HG02571 (cell line): ENCODE data around the gene ELF3.
"Not testable (repeated sequence)": the region's sequence is repeated elsewhere in the genome, so short reads cannot be mapped to it uniquely, and the experiment has no call there.

Experiments used
- ATAC-seq: cut with Tn5 transposase; IDR thresholded peaks from one replicate; pipeline ENCODE4 v1.9.1; 2021; ENCODE audit warnings: mild to moderate bottlenecking, moderate library complexity; ENCODE audit not compliant: unreplicated experiment

ELF3 gene

GRCh38 chr1:202007805-202008489 lies 2.4 kb upstream of the ELF3 start:
- no peak for ATAC-seq

DNA sequence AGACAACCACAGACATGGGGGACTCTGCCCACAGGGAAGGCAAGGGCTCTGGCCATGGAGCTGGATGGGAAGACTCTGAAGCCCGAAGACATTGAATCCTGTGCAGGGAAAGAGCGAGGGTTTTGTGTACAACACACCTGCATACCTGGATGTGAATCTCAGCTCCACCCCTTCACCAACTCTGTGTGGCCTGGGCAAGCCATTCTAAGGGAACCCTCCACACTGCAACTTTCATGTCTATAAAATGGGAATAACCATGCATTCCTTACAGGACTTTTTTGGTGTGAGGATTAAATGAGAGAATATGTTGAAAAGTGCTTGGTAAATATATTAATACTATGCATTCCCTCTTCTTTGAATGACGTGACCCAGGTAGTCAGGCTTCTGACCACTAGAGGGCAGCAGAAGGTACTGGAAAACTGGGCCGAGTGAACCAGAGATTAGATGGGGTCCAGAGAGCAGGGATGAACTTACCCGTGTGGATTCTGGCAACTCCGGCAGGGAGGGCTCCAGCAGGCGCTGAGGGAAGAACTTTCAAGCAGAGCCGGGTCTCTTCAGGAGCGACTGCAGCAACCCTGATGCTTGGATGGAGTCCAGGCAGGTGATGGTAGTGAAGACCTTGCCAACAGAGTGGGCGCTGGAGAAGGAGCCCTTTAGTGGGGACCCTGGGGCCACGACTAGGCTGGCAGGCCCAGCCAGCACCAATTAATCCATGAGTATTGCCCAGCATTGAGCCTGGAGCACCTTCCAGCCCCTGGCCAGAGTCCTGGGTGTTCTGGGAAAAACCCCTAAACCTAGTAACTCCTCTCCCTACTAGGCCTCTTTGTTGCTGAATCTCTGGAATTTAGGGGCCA lies 834 bp upstream of the ELF3 start:
- ATAC-seq: no peak

DNA sequence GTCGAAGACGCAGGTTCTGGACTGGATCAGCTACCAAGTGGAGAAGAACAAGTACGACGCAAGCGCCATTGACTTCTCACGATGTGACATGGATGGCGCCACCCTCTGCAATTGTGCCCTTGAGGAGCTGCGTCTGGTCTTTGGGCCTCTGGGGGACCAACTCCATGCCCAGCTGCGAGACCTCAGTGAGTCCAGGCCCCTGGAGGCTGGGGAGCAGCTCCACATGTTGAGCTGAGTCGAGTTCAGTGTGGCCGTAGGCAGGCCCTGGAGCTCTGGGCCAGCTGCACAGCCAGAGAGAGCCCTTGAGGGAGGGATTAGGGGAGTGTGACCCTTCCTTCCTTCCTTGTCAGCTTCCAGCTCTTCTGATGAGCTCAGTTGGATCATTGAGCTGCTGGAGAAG lies 1.6 kb downstream of the ELF3 start:
- ATAC-seq: no peak

- ATAC-seq: no peak
These were observed 2.4 kb downstream of the ELF3 start for GRCh38 chr1:202012544-202013478.

- no peak for ATAC-seq
These were observed 3.2 kb downstream of the ELF3 start for GRCh38 chr1:202013603-202014002.

GRCh38 chr1:202014060-202014459 lies 3.7 kb downstream of the ELF3 start:
- no peak for ATAC-seq

- ATAC-seq: no peak
These were observed 4.7 kb downstream of the ELF3 start for GRCh38 chr1:202014915-202015661.

DNA sequence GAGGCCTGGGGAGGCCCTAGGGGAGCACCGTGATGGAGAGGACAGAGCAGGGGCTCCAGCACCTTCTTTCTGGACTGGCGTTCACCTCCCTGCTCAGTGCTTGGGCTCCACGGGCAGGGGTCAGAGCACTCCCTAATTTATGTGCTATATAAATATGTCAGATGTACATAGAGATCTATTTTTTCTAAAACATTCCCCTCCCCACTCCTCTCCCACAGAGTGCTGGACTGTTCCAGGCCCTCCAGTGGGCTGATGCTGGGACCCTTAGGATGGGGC lies 5.2 kb downstream of the ELF3 start:
- no peak for ATAC-seq

DNA sequence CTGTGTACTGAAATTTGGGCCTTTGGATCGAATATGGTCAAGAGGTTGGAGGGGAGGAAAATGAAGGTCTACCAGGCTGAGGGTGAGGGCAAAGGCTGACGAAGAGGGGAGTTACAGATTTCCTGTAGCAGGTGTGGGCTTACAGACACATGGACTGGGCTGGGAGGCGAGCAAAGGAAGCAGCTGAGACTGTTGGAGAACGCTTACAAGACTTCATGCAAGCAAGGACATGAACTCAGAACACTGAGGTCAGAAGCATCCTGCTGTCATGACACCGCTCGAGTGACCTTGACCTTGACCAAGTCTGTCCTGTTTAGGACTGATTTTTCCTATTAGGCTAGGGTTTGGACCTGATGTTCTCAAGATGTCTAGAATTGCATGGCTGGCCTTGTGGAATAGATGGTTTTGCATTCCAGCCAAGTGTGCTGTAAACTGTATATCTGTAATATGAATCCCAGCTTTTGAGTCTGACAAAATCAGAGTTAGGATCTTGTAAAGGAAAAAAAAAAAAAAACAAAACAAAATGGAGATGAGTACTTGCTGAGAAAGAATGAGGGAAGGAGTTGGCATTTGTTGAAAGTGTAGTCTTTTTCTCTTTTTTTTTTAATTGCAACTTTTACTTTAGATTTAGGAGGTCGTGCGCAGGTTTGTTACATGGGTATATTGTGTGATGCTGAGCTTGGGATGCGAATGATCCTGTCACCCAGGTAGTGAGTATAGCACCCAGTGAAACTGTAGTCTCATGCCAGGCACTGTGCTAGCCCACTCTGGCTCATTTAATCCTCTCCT lies 5.8 kb downstream of the ELF3 start:
- ATAC-seq: no peak

- ATAC-seq: no peak
These were observed 6.7 kb downstream of the ELF3 start for GRCh38 chr1:202016811-202017748.

DNA sequence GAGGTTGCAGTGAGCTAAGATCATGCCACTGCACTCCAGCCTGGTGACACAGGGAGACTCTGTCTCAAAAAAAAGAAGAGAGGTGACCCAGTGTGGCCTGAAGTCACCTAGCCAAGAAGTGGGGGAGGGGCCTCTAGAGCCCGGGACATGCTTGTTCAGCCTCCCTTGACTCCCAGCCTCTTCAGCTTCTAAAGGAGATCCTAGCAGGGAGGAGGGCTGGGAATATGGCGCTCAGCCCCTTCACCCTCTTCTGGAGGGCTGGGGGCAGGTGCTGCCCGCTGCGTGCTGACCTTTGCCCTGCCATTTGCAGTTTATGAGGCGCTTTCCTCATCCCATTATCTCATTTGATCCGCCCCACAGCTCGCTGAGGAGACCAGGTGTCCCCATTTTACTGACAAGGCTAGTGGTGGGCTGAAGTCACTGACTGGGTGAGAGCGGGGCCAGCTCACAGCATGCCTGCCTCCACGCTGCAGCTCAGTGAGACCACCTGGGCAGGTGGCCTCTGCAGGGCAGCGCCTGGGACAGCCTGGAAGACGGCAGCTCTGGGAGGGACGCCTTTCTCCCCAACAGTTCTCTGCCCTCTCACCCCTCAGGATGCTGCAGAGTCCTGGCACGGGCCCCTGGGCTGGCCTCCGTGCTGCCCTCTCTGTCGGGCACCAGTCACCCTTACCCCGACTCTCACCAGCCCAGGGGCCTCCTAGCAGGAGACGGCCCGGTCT lies 7.5 kb downstream of the ELF3 start:
- ATAC-seq: no peak

GRCh38 chr1:202018468-202019234 lies 8.3 kb downstream of the ELF3 start:
- no peak for ATAC-seq

GRCh38 chr1:202019235-202019558 lies 8.8 kb downstream of the ELF3 start:
- ATAC-seq: not testable (repeated sequence)

GRCh38 chr1:202023001-202023433 lies 12.6 kb downstream of the ELF3 start:
- ATAC-seq: no peak

- no peak for ATAC-seq
These were observed 18.8 kb downstream of the ELF3 start for GRCh38 chr1:202029171-202029665.

- ATAC-seq: no peak
These were observed 19.3 kb downstream of the ELF3 start for GRCh38 chr1:202029727-202030126.

GRCh38 chr1:202031796-202032195 lies 21.4 kb downstream of the ELF3 start:
- no peak for ATAC-seq
